GM23338 (cell line): Measurements from ENCODE around the gene GALNT6. TPM values are rescaled to one million over a fixed set of nuclear protein-coding genes. Genes with fewer than 3 reads are reported as not detected.
A peak's percentile ranks its signal among the peaks of the same experiment; 100 is the strongest.

Experiments used
- ATAC-seq: fragments of 200-7000 bp; cut with Tn5 transposase; 3 replicates; pipeline ENCODE4 v1.9.1; 2020
- DNase-seq: peaks from one replicate; pipeline ENCODE4 v3.0.0-alpha.2; 2015; ENCODE audit warnings: low spot score
- H2AFZ ChIP-seq: fragments of 200-600 bp; sonication (generic); 2 replicates; pipeline ENCODE4 v1.8.0; 2016; ENCODE audit warnings: antibody characterized with exemption, mild to moderate bottlenecking, moderate library complexity
- H3F3A ChIP-seq: fragments of 200-600 bp; sonication (generic); replicated peaks from 2 replicates; pipeline ENCODE4 v1.8.0; 2017; ENCODE audit warnings: antibody characterized with exemption, mixed run types, low read depth
- H3K27ac ChIP-seq: fragments of 200-600 bp; sonication (generic); 2 replicates; pipeline ENCODE4 v1.6.1; 2016; ENCODE audit warnings: low read depth
- H3K27me3 ChIP-seq: fragments of 200-600 bp; sonication (generic); 2 replicates; pipeline ENCODE4 v1.8.0; 2016; ENCODE audit warnings: mild to moderate bottlenecking, mixed run types, moderate library complexity; ENCODE audit not compliant: insufficient read depth
- H3K36me3 ChIP-seq: fragments of 200-600 bp; sonication (generic); 2 replicates; pipeline ENCODE4 v1.8.0; 2016; ENCODE audit warnings: mild to moderate bottlenecking; ENCODE audit not compliant: insufficient read depth
- H3K4me1 ChIP-seq: fragments of 200-600 bp; sonication (generic); 2 replicates; pipeline ENCODE4 v1.8.0; 2016; ENCODE audit warnings: mild to moderate bottlenecking, moderate library complexity; ENCODE audit not compliant: insufficient read depth
- H3K4me2 ChIP-seq: fragments of 200-600 bp; sonication (generic); 2 replicates; pipeline ENCODE4 v1.7.1; 2017; ENCODE audit warnings: mixed run types
- H3K4me3 ChIP-seq: fragments of 200-600 bp; sonication (generic); 2 replicates; pipeline ENCODE4 v1.6.1; 2016; ENCODE audit warnings: mixed run types
- H3K79me2 ChIP-seq: fragments of 200-600 bp; sonication (generic); replicated peaks from 2 replicates; pipeline ENCODE4 v1.8.0; 2017; ENCODE audit warnings: mild to moderate bottlenecking; ENCODE audit not compliant: insufficient read depth
- H3K9me2 ChIP-seq: fragments of 200-600 bp; sonication (generic); 2 replicates; pipeline ENCODE4 v1.8.0; 2017; ENCODE audit not compliant: insufficient read depth
- H4K20me1 ChIP-seq: fragments of 200-600 bp; sonication (generic); replicated peaks from 2 replicates; pipeline ENCODE4 v1.8.0; 2017; ENCODE audit warnings: mild to moderate bottlenecking; ENCODE audit not compliant: insufficient read depth
- H3K27ac Mint-ChIP-seq: 2 replicates; pipeline ENCODE4 v1.8.0; 2020; ENCODE audit warnings: inconsistent platforms, mild to moderate bottlenecking, moderate library complexity, mixed read lengths
- H3K27me3 Mint-ChIP-seq: 3 replicates; pipeline ENCODE4 v1.8.0; 2022; ENCODE audit warnings: low read depth, mild to moderate bottlenecking, moderate library complexity, mixed read lengths, inconsistent platforms; ENCODE audit not compliant: insufficient read depth, poor library complexity
- H3K36me3 Mint-ChIP-seq: 3 replicates; pipeline ENCODE4 v1.8.0; 2021; ENCODE audit warnings: low read depth, mild to moderate bottlenecking, inconsistent platforms, moderate library complexity, mixed read lengths
- H3K4me1 Mint-ChIP-seq: 3 replicates; pipeline ENCODE4 v1.8.0; 2020; ENCODE audit warnings: mild to moderate bottlenecking, inconsistent platforms, mixed read lengths
- H3K4me3 Mint-ChIP-seq: 3 replicates; pipeline ENCODE4 v1.8.0; 2021; ENCODE audit warnings: moderate library complexity, mild to moderate bottlenecking, inconsistent platforms, mixed read lengths
- H3K9me3 Mint-ChIP-seq: 3 replicates; pipeline ENCODE4 v1.8.0; 2020; ENCODE audit warnings: moderate library complexity, mild to moderate bottlenecking, inconsistent platforms, mixed read lengths
- CREB1 ChIP-seq: fragments of 250-450 bp; sonication (Bioruptor Pico); IDR thresholded peaks from 2 replicates; pipeline ENCODE4 v1.5.0; 2020; ENCODE audit warnings: low read depth, mild to moderate bottlenecking, moderate library complexity
- EZH2 ChIP-seq: fragments of 200-600 bp; sonication (generic); IDR thresholded peaks from one replicate; pipeline ENCODE4 v1.8.0; 2017; ENCODE audit warnings: antibody characterized with exemption, mild to moderate bottlenecking, low read depth; ENCODE audit not compliant: unreplicated experiment
- EZH2phosphoT487 ChIP-seq: fragments of 200-600 bp; sonication (generic); IDR thresholded peaks from one replicate; pipeline ENCODE4 v1.8.1; 2018; ENCODE audit warnings: antibody characterized with exemption; ENCODE audit not compliant: unreplicated experiment
- JUNB ChIP-seq: IDR thresholded peaks from one replicate; pipeline ENCODE4 v1.6.1; 2016; ENCODE audit warnings: antibody characterized with exemption; ENCODE audit not compliant: unreplicated experiment
- NANOG ChIP-seq: IDR thresholded peaks from 2 replicates; pipeline ENCODE4 v1.6.1; 2016; ENCODE audit warnings: antibody characterized with exemption, borderline replicate concordance
- POLR2AphosphoS5 ChIP-seq: IDR thresholded peaks from 2 replicates; pipeline ENCODE4 v1.6.1; 2016; ENCODE audit warnings: antibody characterized with exemption, low read depth
- STAT1 ChIP-seq: IDR thresholded peaks from one replicate; pipeline ENCODE4 v1.6.1; 2016; ENCODE audit warnings: antibody characterized with exemption; ENCODE audit not compliant: unreplicated experiment
- ZNF114 ChIP-seq: fragments of 250-450 bp; sonication (Bioruptor Pico); IDR thresholded peaks from 2 replicates; pipeline ENCODE4 v1.5.0; 2020; ENCODE audit warnings: mild to moderate bottlenecking, moderate library complexity
- ZNF331 ChIP-seq: fragments of 250-450 bp; sonication (Bioruptor Pico); IDR thresholded peaks from 2 replicates; pipeline ENCODE4 v1.5.0; 2020; ENCODE audit warnings: low read depth, mild to moderate bottlenecking, moderate library complexity
- polyA plus RNA-seq: library from polyadenylated mRNA; unstranded; fragments of >200 nt; fragmentation: Nextera tagmentation; extraction: Ambion mirVana; gene quantifications from 2 replicates; pipeline ENCODE4 v1.2.1, GENCODE V29; 2016
- total RNA-seq: library from RNA; depleted of rRNA; stranded (reverse); fragments of >200 nt; shearing (Covaris generic); gene quantifications from 2 replicates; pipeline ENCODE4 v1.2.3, GENCODE V29; 2014
- TF ChIP-seq, protein P1 (sequence below), 2 experiments: fragments of 200-600 bp in 1 of 2; sonication (generic) in 1 of 2; conservative IDR thresholded peaks; 2 replicates each; pipeline versions ENCODE4 v1.5.1 to v1.6.1; 2016 to 2017; ENCODE audit warnings: antibody characterized with exemption in 2 of 2, low read depth in 2 of 2, mild to moderate bottlenecking in 2 of 2, moderate library complexity in 1 of 2
- TF ChIP-seq, protein P2 (sequence below): IDR thresholded peaks from 2 replicates; pipeline ENCODE4 v1.6.1; 2016; ENCODE audit warnings: antibody characterized with exemption
- TF ChIP-seq, protein P3 (sequence below): fragments of 250-450 bp; sonication (Bioruptor Pico); IDR thresholded peaks from 2 replicates; pipeline ENCODE4 v1.5.0; 2020; ENCODE audit warnings: mild to moderate bottlenecking, moderate library complexity
- TF ChIP-seq, protein P4 (sequence below): IDR thresholded peaks from one replicate; pipeline ENCODE4 v1.6.1; 2018; ENCODE audit warnings: antibody characterized with exemption; ENCODE audit not compliant: unreplicated experiment

Gene GALNT6
- total and polyA plus RNA-seq, 2 experiments from 2014 or later, result 8.1 to 18.6 TPM

DNA sequence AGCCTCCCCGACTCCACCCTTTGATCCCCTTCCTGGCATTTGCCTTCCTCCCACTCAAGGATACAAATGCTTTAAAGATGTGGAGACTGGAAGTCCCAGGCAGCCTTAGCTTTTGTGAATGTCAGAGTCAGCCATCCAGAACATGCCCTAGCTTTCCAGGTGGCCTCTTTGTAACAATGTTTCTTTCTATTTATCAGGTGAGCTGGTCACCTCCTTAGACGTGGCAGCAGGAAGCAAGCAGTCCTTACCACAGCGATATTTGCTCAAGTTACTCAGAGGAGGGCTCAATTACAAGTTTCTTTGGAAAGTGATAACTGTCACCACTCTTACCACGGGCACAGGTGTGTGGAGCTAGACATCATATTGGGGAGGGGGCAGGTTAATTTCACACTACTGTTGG lies 4.9 kb downstream of the GALNT6 start:
- Histone ChIP-seq H3K4me1 (peaks cover 50% of the 10 kb centered on the region), H3K4me3 (no peak overlapping the region), H3K36me3 (no peaks in the 10 kb centered on the region), H2AFZ (no peak overlapping the region), H3K9me2 (no peaks in the 10 kb centered on the region; the same call in 1 of the 2 replicates), H3K27ac (no peak overlapping the region), H3K27me3 (no peaks in the 10 kb centered on the region), H3K79me2 (no peaks in the 10 kb centered on the region; the same call in 1 of the 2 replicates), H3F3A (peaks cover 17% of the 10 kb centered on the region; the same call in 1 of the 2 replicates), H4K20me1 (no peaks in the 10 kb centered on the region), H3K4me2 (no peak overlapping the region)
- H3K9me3 Mint-ChIP-seq, result no peaks in the 10 kb centered on the region
- no peak for DNase-seq
- H3K27me3 Mint-ChIP-seq, result peaks cover 23% of the 10 kb centered on the region
- peaks cover 7% of the 10 kb centered on the region; the same call in 1 of the 3 replicates for H3K36me3 Mint-ChIP-seq
- ATAC-seq, result no peak
- no peak for TF ChIP-seq JUNB
- no peak for TF ChIP-seq CREB1 (CRISPR knock-in tag)
- TF ChIP-seq NANOG, result no peak
- no peak for TF ChIP-seq EZH2phosphoT487
- no peak for TF ChIP-seq ZNF331
- no peak for TF ChIP-seq STAT1
- no peak for TF ChIP-seq ZNF114 (CRISPR knock-in tag)
- TF ChIP-seq, protein P1, sequence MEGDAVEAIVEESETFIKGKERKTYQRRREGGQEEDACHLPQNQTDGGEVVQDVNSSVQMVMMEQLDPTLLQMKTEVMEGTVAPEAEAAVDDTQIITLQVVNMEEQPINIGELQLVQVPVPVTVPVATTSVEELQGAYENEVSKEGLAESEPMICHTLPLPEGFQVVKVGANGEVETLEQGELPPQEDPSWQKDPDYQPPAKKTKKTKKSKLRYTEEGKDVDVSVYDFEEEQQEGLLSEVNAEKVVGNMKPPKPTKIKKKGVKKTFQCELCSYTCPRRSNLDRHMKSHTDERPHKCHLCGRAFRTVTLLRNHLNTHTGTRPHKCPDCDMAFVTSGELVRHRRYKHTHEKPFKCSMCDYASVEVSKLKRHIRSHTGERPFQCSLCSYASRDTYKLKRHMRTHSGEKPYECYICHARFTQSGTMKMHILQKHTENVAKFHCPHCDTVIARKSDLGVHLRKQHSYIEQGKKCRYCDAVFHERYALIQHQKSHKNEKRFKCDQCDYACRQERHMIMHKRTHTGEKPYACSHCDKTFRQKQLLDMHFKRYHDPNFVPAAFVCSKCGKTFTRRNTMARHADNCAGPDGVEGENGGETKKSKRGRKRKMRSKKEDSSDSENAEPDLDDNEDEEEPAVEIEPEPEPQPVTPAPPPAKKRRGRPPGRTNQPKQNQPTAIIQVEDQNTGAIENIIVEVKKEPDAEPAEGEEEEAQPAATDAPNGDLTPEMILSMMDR (conservative IDR thresholded peaks at IDR 0.05; ENCODE audit: low read depth in 2 of 2), result no peak
- TF ChIP-seq, protein P2, sequence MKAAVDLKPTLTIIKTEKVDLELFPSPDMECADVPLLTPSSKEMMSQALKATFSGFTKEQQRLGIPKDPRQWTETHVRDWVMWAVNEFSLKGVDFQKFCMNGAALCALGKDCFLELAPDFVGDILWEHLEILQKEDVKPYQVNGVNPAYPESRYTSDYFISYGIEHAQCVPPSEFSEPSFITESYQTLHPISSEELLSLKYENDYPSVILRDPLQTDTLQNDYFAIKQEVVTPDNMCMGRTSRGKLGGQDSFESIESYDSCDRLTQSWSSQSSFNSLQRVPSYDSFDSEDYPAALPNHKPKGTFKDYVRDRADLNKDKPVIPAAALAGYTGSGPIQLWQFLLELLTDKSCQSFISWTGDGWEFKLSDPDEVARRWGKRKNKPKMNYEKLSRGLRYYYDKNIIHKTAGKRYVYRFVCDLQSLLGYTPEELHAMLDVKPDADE, result no peak
- TF ChIP-seq, protein P3, sequence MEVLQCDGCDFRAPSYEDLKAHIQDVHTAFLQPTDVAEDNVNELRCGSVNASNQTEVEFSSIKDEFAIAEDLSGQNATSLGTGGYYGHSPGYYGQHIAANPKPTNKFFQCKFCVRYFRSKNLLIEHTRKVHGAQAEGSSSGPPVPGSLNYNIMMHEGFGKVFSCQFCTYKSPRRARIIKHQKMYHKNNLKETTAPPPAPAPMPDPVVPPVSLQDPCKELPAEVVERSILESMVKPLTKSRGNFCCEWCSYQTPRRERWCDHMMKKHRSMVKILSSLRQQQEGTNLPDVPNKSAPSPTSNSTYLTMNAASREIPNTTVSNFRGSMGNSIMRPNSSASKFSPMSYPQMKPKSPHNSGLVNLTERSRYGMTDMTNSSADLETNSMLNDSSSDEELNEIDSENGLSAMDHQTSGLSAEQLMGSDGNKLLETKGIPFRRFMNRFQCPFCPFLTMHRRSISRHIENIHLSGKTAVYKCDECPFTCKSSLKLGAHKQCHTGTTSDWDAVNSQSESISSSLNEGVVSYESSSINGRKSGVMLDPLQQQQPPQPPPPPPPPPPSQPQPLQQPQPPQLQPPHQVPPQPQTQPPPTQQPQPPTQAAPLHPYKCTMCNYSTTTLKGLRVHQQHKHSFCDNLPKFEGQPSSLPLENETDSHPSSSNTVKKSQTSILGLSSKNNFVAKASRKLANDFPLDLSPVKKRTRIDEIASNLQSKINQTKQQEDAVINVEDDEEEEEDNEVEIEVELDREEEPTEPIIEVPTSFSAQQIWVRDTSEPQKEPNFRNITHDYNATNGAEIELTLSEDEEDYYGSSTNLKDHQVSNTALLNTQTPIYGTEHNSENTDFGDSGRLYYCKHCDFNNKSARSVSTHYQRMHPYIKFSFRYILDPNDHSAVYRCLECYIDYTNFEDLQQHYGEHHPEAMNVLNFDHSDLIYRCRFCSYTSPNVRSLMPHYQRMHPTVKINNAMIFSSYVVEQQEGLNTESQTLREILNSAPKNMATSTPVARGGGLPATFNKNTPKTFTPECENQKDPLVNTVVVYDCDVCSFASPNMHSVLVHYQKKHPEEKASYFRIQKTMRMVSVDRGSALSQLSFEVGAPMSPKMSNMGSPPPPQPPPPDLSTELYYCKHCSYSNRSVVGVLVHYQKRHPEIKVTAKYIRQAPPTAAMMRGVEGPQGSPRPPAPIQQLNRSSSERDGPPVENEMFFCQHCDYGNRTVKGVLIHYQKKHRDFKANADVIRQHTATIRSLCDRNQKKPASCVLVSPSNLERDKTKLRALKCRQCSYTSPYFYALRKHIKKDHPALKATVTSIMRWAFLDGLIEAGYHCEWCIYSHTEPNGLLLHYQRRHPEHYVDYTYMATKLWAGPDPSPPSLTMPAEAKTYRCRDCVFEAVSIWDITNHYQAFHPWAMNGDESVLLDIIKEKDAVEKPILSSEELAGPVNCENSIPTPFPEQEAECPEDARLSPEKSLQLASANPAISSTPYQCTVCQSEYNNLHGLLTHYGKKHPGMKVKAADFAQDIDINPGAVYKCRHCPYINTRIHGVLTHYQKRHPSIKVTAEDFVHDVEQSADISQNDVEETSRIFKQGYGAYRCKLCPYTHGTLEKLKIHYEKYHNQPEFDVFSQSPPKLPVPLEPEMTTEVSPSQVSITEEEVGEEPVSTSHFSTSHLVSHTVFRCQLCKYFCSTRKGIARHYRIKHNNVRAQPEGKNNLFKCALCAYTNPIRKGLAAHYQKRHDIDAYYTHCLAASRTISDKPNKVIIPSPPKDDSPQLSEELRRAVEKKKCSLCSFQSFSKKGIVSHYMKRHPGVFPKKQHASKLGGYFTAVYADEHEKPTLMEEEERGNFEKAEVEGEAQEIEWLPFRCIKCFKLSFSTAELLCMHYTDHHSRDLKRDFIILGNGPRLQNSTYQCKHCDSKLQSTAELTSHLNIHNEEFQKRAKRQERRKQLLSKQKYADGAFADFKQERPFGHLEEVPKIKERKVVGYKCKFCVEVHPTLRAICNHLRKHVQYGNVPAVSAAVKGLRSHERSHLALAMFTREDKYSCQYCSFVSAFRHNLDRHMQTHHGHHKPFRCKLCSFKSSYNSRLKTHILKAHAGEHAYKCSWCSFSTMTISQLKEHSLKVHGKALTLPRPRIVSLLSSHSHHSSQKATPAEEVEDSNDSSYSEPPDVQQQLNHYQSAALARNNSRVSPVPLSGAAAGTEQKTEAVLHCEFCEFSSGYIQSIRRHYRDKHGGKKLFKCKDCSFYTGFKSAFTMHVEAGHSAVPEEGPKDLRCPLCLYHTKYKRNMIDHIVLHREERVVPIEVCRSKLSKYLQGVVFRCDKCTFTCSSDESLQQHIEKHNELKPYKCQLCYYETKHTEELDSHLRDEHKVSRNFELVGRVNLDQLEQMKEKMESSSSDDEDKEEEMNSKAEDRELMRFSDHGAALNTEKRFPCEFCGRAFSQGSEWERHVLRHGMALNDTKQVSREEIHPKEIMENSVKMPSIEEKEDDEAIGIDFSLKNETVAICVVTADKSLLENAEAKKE (CRISPR knock-in tag), result no peak
- TF ChIP-seq, protein P4, sequence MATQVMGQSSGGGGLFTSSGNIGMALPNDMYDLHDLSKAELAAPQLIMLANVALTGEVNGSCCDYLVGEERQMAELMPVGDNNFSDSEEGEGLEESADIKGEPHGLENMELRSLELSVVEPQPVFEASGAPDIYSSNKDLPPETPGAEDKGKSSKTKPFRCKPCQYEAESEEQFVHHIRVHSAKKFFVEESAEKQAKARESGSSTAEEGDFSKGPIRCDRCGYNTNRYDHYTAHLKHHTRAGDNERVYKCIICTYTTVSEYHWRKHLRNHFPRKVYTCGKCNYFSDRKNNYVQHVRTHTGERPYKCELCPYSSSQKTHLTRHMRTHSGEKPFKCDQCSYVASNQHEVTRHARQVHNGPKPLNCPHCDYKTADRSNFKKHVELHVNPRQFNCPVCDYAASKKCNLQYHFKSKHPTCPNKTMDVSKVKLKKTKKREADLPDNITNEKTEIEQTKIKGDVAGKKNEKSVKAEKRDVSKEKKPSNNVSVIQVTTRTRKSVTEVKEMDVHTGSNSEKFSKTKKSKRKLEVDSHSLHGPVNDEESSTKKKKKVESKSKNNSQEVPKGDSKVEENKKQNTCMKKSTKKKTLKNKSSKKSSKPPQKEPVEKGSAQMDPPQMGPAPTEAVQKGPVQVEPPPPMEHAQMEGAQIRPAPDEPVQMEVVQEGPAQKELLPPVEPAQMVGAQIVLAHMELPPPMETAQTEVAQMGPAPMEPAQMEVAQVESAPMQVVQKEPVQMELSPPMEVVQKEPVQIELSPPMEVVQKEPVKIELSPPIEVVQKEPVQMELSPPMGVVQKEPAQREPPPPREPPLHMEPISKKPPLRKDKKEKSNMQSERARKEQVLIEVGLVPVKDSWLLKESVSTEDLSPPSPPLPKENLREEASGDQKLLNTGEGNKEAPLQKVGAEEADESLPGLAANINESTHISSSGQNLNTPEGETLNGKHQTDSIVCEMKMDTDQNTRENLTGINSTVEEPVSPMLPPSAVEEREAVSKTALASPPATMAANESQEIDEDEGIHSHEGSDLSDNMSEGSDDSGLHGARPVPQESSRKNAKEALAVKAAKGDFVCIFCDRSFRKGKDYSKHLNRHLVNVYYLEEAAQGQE, result no peak
- no peak for TF ChIP-seq EZH2
- no peak for TF ChIP-seq POLR2AphosphoS5
- H3K4me3 Mint-ChIP-seq, result no peak overlapping the region
- H3K4me1 Mint-ChIP-seq, result peaks cover 64% of the 10 kb centered on the region
- peak overlapping the region; percentile 45; the same call in 1 of the 2 replicates for H3K27ac Mint-ChIP-seq
